GM18498 (cell line): ENCODE results near the gene NOL4L.

Source experiments
- ATAC-seq: cut with Tn5 transposase; IDR thresholded peaks from one replicate; pipeline ENCODE4 v1.9.1; 2021; ENCODE audit warnings: mild to moderate bottlenecking, moderate library complexity; ENCODE audit not compliant: unreplicated experiment

NOL4L gene

GRCh38 chr20:32528171-32528891, 56.8 kb downstream of the NOL4L start:
- ATAC-seq, result no peak

- no peak for ATAC-seq
Measured at GRCh38 chr20:32527447-32528055, 57.6 kb downstream of the NOL4L start.

GRCh38 chr20:32527052-32527446, 58.1 kb downstream of the NOL4L start:
- no peak for ATAC-seq

- no peak for ATAC-seq
Measured at GRCh38 chr20:32526541-32526940, 58.6 kb downstream of the NOL4L start.

- ATAC-seq, result no peak
Measured at GRCh38 chr20:32526125-32526524, 59.0 kb downstream of the NOL4L start.

- no peak for ATAC-seq
Measured at GRCh38 chr20:32524829-32525501, 60.2 kb downstream of the NOL4L start.

- no peak for ATAC-seq
Measured at GRCh38 chr20:32523613-32524213, 61.4 kb downstream of the NOL4L start.

GRCh38 chr20:32522776-32523612, 62.1 kb downstream of the NOL4L start:
- no peak for ATAC-seq

GRCh38 chr20:32522526-32522775, 62.7 kb downstream of the NOL4L start:
- ATAC-seq, result no peak

GRCh38 chr20:32521780-32522525, 63.2 kb downstream of the NOL4L start:
- ATAC-seq, result no peak

- ATAC-seq, result no peak
Measured at GRCh38 chr20:32520927-32521203, 64.3 kb downstream of the NOL4L start.

- ATAC-seq, result no peak
Measured at GRCh38 chr20:32519381-32519730, 65.8 kb downstream of the NOL4L start.

GRCh38 chr20:32518593-32519380, 66.3 kb downstream of the NOL4L start:
- ATAC-seq, result no peak

- no peak for ATAC-seq
Measured at GRCh38 chr20:32517914-32518592, 67.1 kb downstream of the NOL4L start.

- no peak for ATAC-seq
Measured at GRCh38 chr20:32517518-32517873, 67.6 kb downstream of the NOL4L start.

- ATAC-seq, result no peak
Measured at GRCh38 chr20:32516583-32517517, 68.3 kb downstream of the NOL4L start.

- no peak for ATAC-seq
Measured at GRCh38 chr20:32515631-32516101, 69.5 kb downstream of the NOL4L start.

- no peak for ATAC-seq
Measured at GRCh38 chr20:32514760-32515159, 70.4 kb downstream of the NOL4L start.
